GM23338 (cell line): ENCODE measurements around the gene FOXD1. TPM values are rescaled to one million over a fixed set of nuclear protein-coding genes. Genes with fewer than 3 reads are reported as not detected.
A peak's percentile ranks its signal among the peaks of the same experiment; 100 is the strongest.

Experiments
- ATAC-seq: fragments of 200-7000 bp; cut with Tn5 transposase; 3 replicates; pipeline ENCODE4 v1.9.1; 2020
- DNase-seq: peaks from one replicate; pipeline ENCODE4 v3.0.0-alpha.2; 2015; ENCODE audit warnings: low spot score
- H2AFZ ChIP-seq: fragments of 200-600 bp; sonication (generic); 2 replicates; pipeline ENCODE4 v1.8.0; 2016; ENCODE audit warnings: antibody characterized with exemption, mild to moderate bottlenecking, moderate library complexity
- H3F3A ChIP-seq: fragments of 200-600 bp; sonication (generic); replicated peaks from 2 replicates; pipeline ENCODE4 v1.8.0; 2017; ENCODE audit warnings: antibody characterized with exemption, mixed run types, low read depth
- H3K27ac ChIP-seq: fragments of 200-600 bp; sonication (generic); 2 replicates; pipeline ENCODE4 v1.6.1; 2016; ENCODE audit warnings: low read depth
- H3K27me3 ChIP-seq: fragments of 200-600 bp; sonication (generic); 2 replicates; pipeline ENCODE4 v1.8.0; 2016; ENCODE audit warnings: mild to moderate bottlenecking, mixed run types, moderate library complexity; ENCODE audit not compliant: insufficient read depth
- H3K36me3 ChIP-seq: fragments of 200-600 bp; sonication (generic); 2 replicates; pipeline ENCODE4 v1.8.0; 2016; ENCODE audit warnings: mild to moderate bottlenecking; ENCODE audit not compliant: insufficient read depth
- H3K4me1 ChIP-seq: fragments of 200-600 bp; sonication (generic); 2 replicates; pipeline ENCODE4 v1.8.0; 2016; ENCODE audit warnings: mild to moderate bottlenecking, moderate library complexity; ENCODE audit not compliant: insufficient read depth
- H3K4me2 ChIP-seq: fragments of 200-600 bp; sonication (generic); 2 replicates; pipeline ENCODE4 v1.7.1; 2017; ENCODE audit warnings: mixed run types
- H3K4me3 ChIP-seq: fragments of 200-600 bp; sonication (generic); 2 replicates; pipeline ENCODE4 v1.6.1; 2016; ENCODE audit warnings: mixed run types
- H3K79me2 ChIP-seq: fragments of 200-600 bp; sonication (generic); replicated peaks from 2 replicates; pipeline ENCODE4 v1.8.0; 2017; ENCODE audit warnings: mild to moderate bottlenecking; ENCODE audit not compliant: insufficient read depth
- H3K9me2 ChIP-seq: fragments of 200-600 bp; sonication (generic); 2 replicates; pipeline ENCODE4 v1.8.0; 2017; ENCODE audit not compliant: insufficient read depth
- H4K20me1 ChIP-seq: fragments of 200-600 bp; sonication (generic); replicated peaks from 2 replicates; pipeline ENCODE4 v1.8.0; 2017; ENCODE audit warnings: mild to moderate bottlenecking; ENCODE audit not compliant: insufficient read depth
- H3K27ac Mint-ChIP-seq: 2 replicates; pipeline ENCODE4 v1.8.0; 2020; ENCODE audit warnings: inconsistent platforms, mild to moderate bottlenecking, moderate library complexity, mixed read lengths
- H3K27me3 Mint-ChIP-seq: 3 replicates; pipeline ENCODE4 v1.8.0; 2022; ENCODE audit warnings: low read depth, mild to moderate bottlenecking, moderate library complexity, mixed read lengths, inconsistent platforms; ENCODE audit not compliant: insufficient read depth, poor library complexity
- H3K36me3 Mint-ChIP-seq: 3 replicates; pipeline ENCODE4 v1.8.0; 2021; ENCODE audit warnings: low read depth, mild to moderate bottlenecking, inconsistent platforms, moderate library complexity, mixed read lengths
- H3K4me1 Mint-ChIP-seq: 3 replicates; pipeline ENCODE4 v1.8.0; 2020; ENCODE audit warnings: mild to moderate bottlenecking, inconsistent platforms, mixed read lengths
- H3K4me3 Mint-ChIP-seq: 3 replicates; pipeline ENCODE4 v1.8.0; 2021; ENCODE audit warnings: moderate library complexity, mild to moderate bottlenecking, inconsistent platforms, mixed read lengths
- H3K9me3 Mint-ChIP-seq: 3 replicates; pipeline ENCODE4 v1.8.0; 2020; ENCODE audit warnings: moderate library complexity, mild to moderate bottlenecking, inconsistent platforms, mixed read lengths
- CREB1 ChIP-seq: fragments of 250-450 bp; sonication (Bioruptor Pico); IDR thresholded peaks from 2 replicates; pipeline ENCODE4 v1.5.0; 2020; ENCODE audit warnings: low read depth, mild to moderate bottlenecking, moderate library complexity
- EZH2 ChIP-seq: fragments of 200-600 bp; sonication (generic); IDR thresholded peaks from one replicate; pipeline ENCODE4 v1.8.0; 2017; ENCODE audit warnings: antibody characterized with exemption, mild to moderate bottlenecking, low read depth; ENCODE audit not compliant: unreplicated experiment
- EZH2phosphoT487 ChIP-seq: fragments of 200-600 bp; sonication (generic); IDR thresholded peaks from one replicate; pipeline ENCODE4 v1.8.1; 2018; ENCODE audit warnings: antibody characterized with exemption; ENCODE audit not compliant: unreplicated experiment
- JUNB ChIP-seq: IDR thresholded peaks from one replicate; pipeline ENCODE4 v1.6.1; 2016; ENCODE audit warnings: antibody characterized with exemption; ENCODE audit not compliant: unreplicated experiment
- POLR2AphosphoS5 ChIP-seq: IDR thresholded peaks from 2 replicates; pipeline ENCODE4 v1.6.1; 2016; ENCODE audit warnings: antibody characterized with exemption, low read depth
- REST ChIP-seq: IDR thresholded peaks from one replicate; pipeline ENCODE4 v1.6.1; 2018; ENCODE audit warnings: antibody characterized with exemption; ENCODE audit not compliant: unreplicated experiment
- ZNF331 ChIP-seq: fragments of 250-450 bp; sonication (Bioruptor Pico); IDR thresholded peaks from 2 replicates; pipeline ENCODE4 v1.5.0; 2020; ENCODE audit warnings: low read depth, mild to moderate bottlenecking, moderate library complexity
- polyA plus RNA-seq: library from polyadenylated mRNA; unstranded; fragments of >200 nt; fragmentation: Nextera tagmentation; extraction: Ambion mirVana; gene quantifications from 2 replicates; pipeline ENCODE4 v1.2.1, GENCODE V29; 2016
- total RNA-seq: library from RNA; depleted of rRNA; stranded (reverse); fragments of >200 nt; shearing (Covaris generic); gene quantifications from 2 replicates; pipeline ENCODE4 v1.2.3, GENCODE V29; 2014

The FOXD1 gene
- total and polyA plus RNA-seq, 2 experiments from 2014 or later, result 0.42 TPM; not detected in 1

DNA sequence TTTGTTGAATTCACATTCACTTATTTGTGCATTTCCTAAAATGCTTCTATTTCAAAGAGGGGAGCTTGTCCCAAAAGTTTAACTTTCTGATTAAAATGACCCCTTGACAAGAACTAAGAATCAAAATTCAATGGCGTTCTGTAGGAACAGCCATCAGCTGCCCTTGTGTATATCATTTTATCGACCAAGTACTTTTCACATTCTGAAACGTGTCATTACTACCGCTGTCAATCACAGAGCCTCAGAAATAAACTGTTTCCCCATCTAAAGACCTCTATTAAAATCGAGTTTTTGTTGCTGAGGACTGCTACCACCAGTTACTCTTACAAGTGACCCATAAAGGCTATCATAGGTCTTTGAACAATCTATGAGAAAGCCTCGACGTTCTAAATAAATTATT lies 1.6 kb upstream of the FOXD1 start:
- Histone ChIP-seq H3K27ac (no peak overlapping the region), H3F3A (peaks cover 17% of the 10 kb centered on the region), H3K4me1 (peaks cover 33% of the 10 kb centered on the region), H3K4me2 (no peak overlapping the region; the same call in 1 of the 2 replicates), H3K36me3 (no peaks in the 10 kb centered on the region), H4K20me1 (peaks cover 13% of the 10 kb centered on the region), H3K4me3 (no peak overlapping the region), H3K9me2 (no peaks in the 10 kb centered on the region), H3K27me3 (peaks cover 83% of the 10 kb centered on the region), H3K79me2 (no peaks in the 10 kb centered on the region), H2AFZ (no peak overlapping the region)
- Mint-ChIP-seq H3K4me1 (peaks cover 29% of the 10 kb centered on the region), H3K4me3 (no peak overlapping the region; the same call in 2 of the 3 replicates), H3K27me3 (peaks cover 74% of the 10 kb centered on the region), H3K9me3 (no peaks in the 10 kb centered on the region; the same call in 2 of the 3 replicates), H3K27ac (no peak overlapping the region), H3K36me3 (no peaks in the 10 kb centered on the region; the same call in 2 of the 3 replicates)
- ATAC-seq (no peak), DNase-seq (no peak)
- TF ChIP-seq CREB1 (CRISPR knock-in tag) (no peak), POLR2AphosphoS5 (no peak), REST (no peak)

GRCh38 chr5:73447530-73448462 lies 781 bp downstream of the FOXD1 start:
- Histone ChIP-seq H3K36me3 (no peaks in the 10 kb centered on the region), H2AFZ (no peak overlapping the region), H3F3A (peaks cover 38% of the 10 kb centered on the region), H3K79me2 (no peaks in the 10 kb centered on the region), H3K27me3 (peaks cover 93% of the 10 kb centered on the region), H4K20me1 (peaks cover 24% of the 10 kb centered on the region), H3K9me2 (no peaks in the 10 kb centered on the region), H3K27ac (no peak overlapping the region), H3K4me2 (peak overlapping the region; percentile 75), H3K4me3 (peak overlapping the region; percentile 56), H3K4me1 (peaks cover 48% of the 10 kb centered on the region)
- Mint-ChIP-seq H3K4me1 (peaks cover 42% of the 10 kb centered on the region), H3K27ac (no peak overlapping the region), H3K36me3 (no peaks in the 10 kb centered on the region; the same call in 2 of the 3 replicates), H3K4me3 (peak overlapping the region; percentile 71), H3K9me3 (no peaks in the 10 kb centered on the region; the same call in 2 of the 3 replicates), H3K27me3 (peaks cover 89% of the 10 kb centered on the region)
- TF ChIP-seq JUNB, result no peak
- TF ChIP-seq EZH2phosphoT487, result peak; percentile 96
- TF ChIP-seq ZNF331 (CRISPR knock-in tag), result no peak
- peak; percentile 97 for TF ChIP-seq EZH2
- ATAC-seq (no peak), DNase-seq (peak; percentile 66)
